ENCODE data around the gene THAP4.

THAP4 gene

GRCh38 chr2:241641631-241642030 is 4.7 kb upstream of the THAP4 start:
- peak in 3 of 10 donors; percentile 2 to 40 (median 20) for DNase-seq
- intact Hi-C loops (cut with DNase I) = no loop called here

GRCh38 chr2:241640165-241640795 is 3.3 kb upstream of the THAP4 start:
- intact Hi-C loops (cut with DNase I) = no loop called here
- DNase-seq = peak in 1 of 10 donors; percentile 5

GRCh38 chr2:241639385-241639784 is 2.4 kb upstream of the THAP4 start:
- no peak for DNase-seq
- intact Hi-C loops (cut with DNase I) = no loop called here

GRCh38 chr2:241638940-241639339 is 2.0 kb upstream of the THAP4 start:
- DNase-seq = peak in 3 of 10 donors; percentile 56 to 62 (median 58)
- intact Hi-C loops (cut with DNase I) = no loop called here

- no peak for DNase-seq
- intact Hi-C loops (cut with DNase I) = loop anchor here (2.0 kb wide), 2 partner anchors 49 to 129 kb away; partner anchors contain the start of genes DTYMK and STK25
Observed at GRCh38 chr2:241637795-241638660, 1.1 kb upstream of the THAP4 start.

- DNase-seq = peak in 4 of 10 donors; percentile 38 to 83 (median 78)
- intact Hi-C loops (cut with DNase I) = loop anchor here (2.0 kb wide), 2 partner anchors 50 to 128 kb away; partner anchors contain the start of genes DTYMK and STK25
Observed at GRCh38 chr2:241636182-241637017, 558 bp downstream of the THAP4 start.

- DNase-seq = peak in 1 of 10 donors; percentile 14
- intact Hi-C loops (cut with DNase I) = loop anchor here (2.0 kb wide), 2 partner anchors 51 to 127 kb away; partner anchors contain the start of genes DTYMK and STK25
Observed at GRCh38 chr2:241635756-241636155, 1.2 kb downstream of the THAP4 start.

- intact Hi-C loops (cut with DNase I) = no loop called here
- DNase-seq = peak in 3 of 10 donors; percentile 35 to 71 (median 69)
Observed at GRCh38 chr2:241633561-241633960, 3.4 kb downstream of the THAP4 start.

GRCh38 chr2:241632478-241633325 is 4.3 kb downstream of the THAP4 start:
- intact Hi-C loops (cut with DNase I) = no loop called here
- peak in 3 of 10 donors; percentile 56 to 74 (median 66) for DNase-seq

GRCh38 chr2:241629762-241630435 is 7.1 kb downstream of the THAP4 start:
- peak in 2 of 10 donors; percentile 40 to 74 for DNase-seq
- intact Hi-C loops (cut with DNase I) = no loop called here

GRCh38 chr2:241627675-241628074 is 9.3 kb downstream of the THAP4 start:
- intact Hi-C loops (cut with DNase I) = no loop called here
- DNase-seq = peak in 2 of 10 donors; percentile 52 to 55

GRCh38 chr2:241620419-241620769 is 16.6 kb downstream of the THAP4 start:
- no peak for DNase-seq

GRCh38 chr2:241619597-241620418 is 17.1 kb downstream of the THAP4 start:
- DNase-seq = peak in 1 of 10 donors; percentile 2
- intact Hi-C loops (cut with DNase I) = loop anchor here (10.0 kb wide), 1 partner anchor 115 kb away; the partner anchor contains the start of gene STK25

More at GRCh38 chr2:241620419-241620769, 16.6 kb downstream of the THAP4 start:
- intact Hi-C loops (cut with DNase I) = no loop called here

GRCh38 chr2:241618829-241619228 is 18.1 kb downstream of the THAP4 start:
- intact Hi-C loops (cut with DNase I) = loop anchor here (10.0 kb wide), 1 partner anchor 114 kb away; the partner anchor contains the start of gene STK25

GRCh38 chr2:241618296-241618805 is 18.6 kb downstream of the THAP4 start:
- DNase-seq = no peak
- intact Hi-C loops (cut with DNase I) = loop anchor here (10.0 kb wide), 1 partner anchor 114 kb away; the partner anchor contains the start of gene STK25

More at GRCh38 chr2:241618829-241619228, 18.1 kb downstream of the THAP4 start:
- DNase-seq = no peak

GRCh38 chr2:241617431-241618154 is 19.4 kb downstream of the THAP4 start:
- DNase-seq = no peak
- intact Hi-C loops (cut with DNase I) = loop anchor here (10.0 kb wide), 1 partner anchor 113 kb away; the partner anchor contains the start of gene STK25
